Calu3 (cell line): ENCODE measurements around the gene DAAM2. TPM values are rescaled to one million over a fixed set of nuclear protein-coding genes. Genes with fewer than 3 reads are reported as not detected.

Source experiments
- BruUV-seq: library from RNA; stranded (reverse); fragments of 400-500 nt; replicated peaks from 2 replicates; lab custom pipeline; 2021; lab: Mats Ljungman, UMichigan
- CTCF ChIA-PET: fragments of 300-600 bp; sonication (Branson Sonifier 250); formaldehyde crosslinking; loops from one replicate; lab custom pipeline; 2022; ENCODE audit warnings: antibody characterized with exemption; lab: Charles Lee
- DNase-seq: peaks from one replicate; pipeline ENCODE4 v3.0.0; 2022
- H3K27ac Mint-ChIP-seq: one replicate; pipeline ENCODE4 v1.8.0; 2022; ENCODE audit warnings: mixed read lengths; ENCODE audit not compliant: unreplicated experiment
- H3K27me3 Mint-ChIP-seq: one replicate; pipeline ENCODE4 v1.8.0; 2022; ENCODE audit warnings: mixed read lengths; ENCODE audit not compliant: unreplicated experiment
- H3K36me3 Mint-ChIP-seq: one replicate; pipeline ENCODE4 v1.8.0; 2022; ENCODE audit warnings: mild to moderate bottlenecking, moderate library complexity, mixed read lengths; ENCODE audit not compliant: insufficient read depth, unreplicated experiment
- H3K4me1 Mint-ChIP-seq: one replicate; pipeline ENCODE4 v1.8.0; 2022; ENCODE audit warnings: mild to moderate bottlenecking, low read depth, mixed read lengths; ENCODE audit not compliant: unreplicated experiment
- H3K4me3 Mint-ChIP-seq: one replicate; pipeline ENCODE4 v1.8.0; 2022; ENCODE audit warnings: mild to moderate bottlenecking, low read depth, moderate library complexity, mixed read lengths; ENCODE audit not compliant: unreplicated experiment
- H3K9me3 Mint-ChIP-seq: one replicate; pipeline ENCODE4 v1.8.0; 2022; ENCODE audit warnings: low read depth, mixed read lengths; ENCODE audit not compliant: unreplicated experiment
- CTCF ChIP-seq: fragments of 200-600 bp; IDR thresholded peaks from one replicate; pipeline ENCODE4 v1.8.0; 2022; ENCODE audit warnings: antibody characterized with exemption; ENCODE audit not compliant: unreplicated experiment
- intact Hi-C: fragments of 100-400 bp; cut with micrococcal nuclease; formaldehyde crosslinking; loops from one replicate; pipeline ENCODE4 v1.10.0; 2022; ENCODE audit not compliant: unreplicated experiment
- total RNA-seq: library from RNA; stranded (reverse); gene quantifications from 2 replicates; pipeline ENCODE4 v1.2.3, GENCODE V29; 2022

The DAAM2 gene
- total RNA-seq, 1 experiment from 2014 or later: not detected

GRCh38 chr6:39849228-39849627 is 57.1 kb downstream of the DAAM2 start:
- H3K27me3 Mint-ChIP-seq: peaks cover 62% of the 10 kb centered on the region
- H3K27ac Mint-ChIP-seq: no peak overlapping the region
- intact Hi-C loops: no loop called here
- peaks cover 3% of the 10 kb centered on the region for H3K36me3 Mint-ChIP-seq
- BruUV-seq: no TSS peak
- H3K4me1 Mint-ChIP-seq: no peaks in the 10 kb centered on the region
- no peak for TF ChIP-seq CTCF
- no peak for DNase-seq
- no peaks in the 10 kb centered on the region for H3K9me3 Mint-ChIP-seq
- H3K4me3 Mint-ChIP-seq: no peak overlapping the region
- CTCF ChIA-PET: interaction anchor here (1.3 kb wide), 1 partner anchor 12 kb away, joined by 3 read pairs; no protein-coding TSS in a partner anchor

DNA sequence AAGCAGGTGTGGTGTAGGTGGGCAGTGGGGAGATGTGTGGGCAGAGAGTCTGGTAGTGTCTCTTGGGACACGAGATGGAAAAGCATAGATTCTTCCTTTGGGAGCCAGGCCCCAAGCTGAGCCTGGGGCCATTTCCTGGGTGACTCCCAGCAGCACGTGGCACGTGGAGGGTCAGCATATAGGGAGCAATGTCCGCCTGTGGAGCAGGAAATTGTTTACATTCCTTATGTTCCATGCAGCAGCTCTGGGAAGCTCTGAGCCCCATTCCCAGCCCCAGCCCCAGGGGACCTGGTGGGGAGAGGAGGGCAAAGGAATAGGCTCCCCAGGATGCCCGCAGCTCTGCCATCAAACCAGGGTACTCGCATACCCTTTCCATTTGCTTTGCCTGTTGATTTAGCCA is 57.6 kb downstream of the DAAM2 start:
- intact Hi-C loops: no loop called here
- H3K27ac Mint-ChIP-seq: no peak overlapping the region
- TF ChIP-seq CTCF: no peak
- CTCF ChIA-PET: interaction anchor here (1.3 kb wide), 1 partner anchor 13 kb away, joined by 3 read pairs; no protein-coding TSS in a partner anchor
- no TSS peak for BruUV-seq
- H3K4me3 Mint-ChIP-seq: no peak overlapping the region
- H3K9me3 Mint-ChIP-seq: no peaks in the 10 kb centered on the region
- H3K4me1 Mint-ChIP-seq: no peaks in the 10 kb centered on the region
- peaks cover 67% of the 10 kb centered on the region for H3K27me3 Mint-ChIP-seq
- DNase-seq: no peak
- H3K36me3 Mint-ChIP-seq: peaks cover 3% of the 10 kb centered on the region

DNA sequence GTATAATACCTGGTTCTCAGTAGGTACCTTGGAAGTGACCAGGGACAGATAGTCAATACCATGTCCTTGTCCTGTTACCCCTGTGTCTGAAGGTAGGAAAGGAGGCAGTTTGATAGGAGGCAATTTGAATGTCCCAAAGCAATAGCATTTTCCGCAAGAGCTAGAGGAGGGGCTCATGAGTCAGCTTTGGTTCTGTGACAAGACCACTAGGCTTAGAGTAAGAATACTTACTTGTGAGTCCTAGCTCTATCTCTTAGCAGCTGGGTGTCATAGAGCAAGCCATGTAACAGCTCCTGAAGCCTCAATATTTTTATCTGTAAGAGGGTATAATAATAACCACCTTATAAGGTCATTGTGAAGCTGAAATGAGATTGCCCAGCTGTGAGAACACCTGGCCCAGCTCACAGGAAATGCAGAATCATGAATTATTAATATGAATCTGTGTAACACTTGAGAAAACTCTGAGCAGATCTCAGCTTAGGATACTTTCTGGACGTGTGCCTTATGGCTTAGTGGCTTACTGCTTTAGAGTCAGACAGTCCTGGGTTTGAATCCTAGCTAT is 58.6 kb downstream of the DAAM2 start:
- TF ChIP-seq CTCF: no peak
- Mint-ChIP-seq H3K4me3 (no peak overlapping the region), H3K27ac (no peak overlapping the region), H3K27me3 (peaks cover 78% of the 10 kb centered on the region), H3K4me1 (no peaks in the 10 kb centered on the region), H3K9me3 (no peaks in the 10 kb centered on the region), H3K36me3 (peaks cover 3% of the 10 kb centered on the region)
- CTCF ChIA-PET: no interaction called here
- intact Hi-C loops: no loop called here
- DNase-seq: no peak
- no TSS peak for BruUV-seq

- H3K4me3 Mint-ChIP-seq: no peak overlapping the region
- DNase-seq: no peak
- peaks cover 83% of the 10 kb centered on the region for H3K27me3 Mint-ChIP-seq
- intact Hi-C loops: no loop called here
- TF ChIP-seq CTCF: no peak
- no peaks in the 10 kb centered on the region for H3K4me1 Mint-ChIP-seq
- BruUV-seq: no TSS peak
- H3K36me3 Mint-ChIP-seq: peaks cover 3% of the 10 kb centered on the region
- CTCF ChIA-PET: interaction anchor here (1.6 kb wide), 1 partner anchor 8 kb away, joined by 3 read pairs; no protein-coding TSS in a partner anchor
- H3K9me3 Mint-ChIP-seq: no peaks in the 10 kb centered on the region
- H3K27ac Mint-ChIP-seq: no peak overlapping the region
Measured at GRCh38 chr6:39851331-39851730, 59.2 kb downstream of the DAAM2 start.
